ENCODE results near the gene GPR55. TPM values are rescaled to one million over a fixed set of nuclear protein-coding genes. Genes with fewer than 3 reads are reported as not detected.

Gene GPR55
- total and polyA plus RNA-seq, 2 of the 8 experiments (the other 6 are each of a cell fraction or from before 2014, with no cell fraction given) = not detected

GRCh38 chr2:230951396-230951795, 26.4 kb upstream of the GPR55 start (continued):
- TF ChIP-seq TEAD4 (IDR thresholded peaks at IDR 0.05; ENCODE audit: low read depth, low read length) = no peak

All from H1 (cell line).